ENCODE data around the gene MARCHF11.
A peak's percentile ranks its signal among the peaks of the same experiment; 100 is the strongest.

Gene MARCHF11

GRCh38 chr5:16179511-16179935 is at the start of gene MARCHF11:
Gene MARCHF11 (minus strand): TSS chr5:16179791. CDS start chr5:16179575, 216 bp downstream.
- DNase-seq: no peak

- no peak for DNase-seq
Measured at GRCh38 chr5:16225927-16226326, 46.3 kb upstream of the MARCHF11 start.

- DNase-seq: peak; percentile 12
Measured at GRCh38 chr5:16192311-16192710, 12.7 kb upstream of the MARCHF11 start.

- DNase-seq: no peak
Measured at GRCh38 chr5:16180789-16181082, 1.1 kb upstream of the MARCHF11 start.

GRCh38 chr5:16179936-16180788 is 571 bp upstream of the MARCHF11 start:
- DNase-seq: no peak

GRCh38 chr5:16178745-16179372 is 732 bp downstream of the MARCHF11 start:
- DNase-seq: peak; percentile 16

GRCh38 chr5:16169550-16169949 is 10.0 kb downstream of the MARCHF11 start:
- no peak for DNase-seq

- peak; percentile 76 for DNase-seq
Measured at GRCh38 chr5:16160706-16161105, 18.9 kb downstream of the MARCHF11 start.

- no peak for DNase-seq
Measured at GRCh38 chr5:16159636-16160035, 20.0 kb downstream of the MARCHF11 start.

GRCh38 chr5:16156152-16156551 is 23.4 kb downstream of the MARCHF11 start:
- no peak for DNase-seq

GRCh38 chr5:16152601-16153568 is 26.7 kb downstream of the MARCHF11 start:
- no peak for DNase-seq

- DNase-seq: no peak
Measured at GRCh38 chr5:16149621-16150020, 30.0 kb downstream of the MARCHF11 start.

GRCh38 chr5:16147179-16147900 is 32.3 kb downstream of the MARCHF11 start:
- peak; percentile 67 for DNase-seq

GRCh38 chr5:16144416-16144815 is 35.2 kb downstream of the MARCHF11 start:
- peak; percentile 77 for DNase-seq

- peak; percentile 39 for DNase-seq
Measured at GRCh38 chr5:16143361-16144049, 36.1 kb downstream of the MARCHF11 start.

- DNase-seq: peak; percentile 90
Measured at GRCh38 chr5:16140944-16141343, 38.6 kb downstream of the MARCHF11 start.

- DNase-seq: peak; percentile 84
Measured at GRCh38 chr5:16140417-16140816, 39.2 kb downstream of the MARCHF11 start.

GRCh38 chr5:16137177-16137576 is 42.4 kb downstream of the MARCHF11 start:
- DNase-seq: peak; percentile 30

- DNase-seq: peak; percentile 88
Measured at GRCh38 chr5:16135506-16135905, 44.1 kb downstream of the MARCHF11 start.

- DNase-seq: peak; percentile 92
Measured at GRCh38 chr5:16135003-16135402, 44.6 kb downstream of the MARCHF11 start.

- DNase-seq: peak; percentile 26
Measured at GRCh38 chr5:16134204-16134603, 45.4 kb downstream of the MARCHF11 start.

GRCh38 chr5:16131878-16132277 is 47.7 kb downstream of the MARCHF11 start:
- DNase-seq: no peak
